Stimulated activated CD8-positive, alpha-beta memory T cell treated with anti-CD3 and anti-CD28 coated beads, Interleukin-15, amount 100 ng/mL, for 4 hours (primary cell): ENCODE measurements around the gene SYNPO.

Experiments
- DNase-seq, 2 donors: peaks; one replicate each; pipeline ENCODE4 v3.0.0-alpha.2; 2020; ENCODE audit warnings: low read depth in 2 of 2

The SYNPO gene

DNA sequence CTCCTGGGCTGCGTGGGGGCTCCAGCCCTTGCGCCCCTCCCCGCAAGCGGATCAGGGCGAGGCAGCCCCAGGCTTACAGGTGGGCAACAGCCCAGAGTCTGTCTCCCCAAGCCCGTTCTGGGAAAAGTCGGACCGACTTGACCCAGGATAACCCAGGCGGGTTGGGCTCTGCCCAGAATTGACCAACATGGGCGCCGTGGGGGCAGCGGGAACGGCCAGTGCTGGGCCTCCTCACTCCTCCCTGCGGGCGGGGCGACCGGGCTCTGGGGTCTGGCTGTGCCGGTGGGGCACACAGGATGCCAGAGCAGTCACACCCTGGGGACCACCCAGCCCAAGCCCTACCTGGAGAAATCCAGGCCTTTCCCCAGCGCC, 15.3 kb upstream of the SYNPO start:
- no peak for DNase-seq

- no peak for DNase-seq
Measured at GRCh38 chr5:150625831-150626746, 14.4 kb upstream of the SYNPO start.

DNA sequence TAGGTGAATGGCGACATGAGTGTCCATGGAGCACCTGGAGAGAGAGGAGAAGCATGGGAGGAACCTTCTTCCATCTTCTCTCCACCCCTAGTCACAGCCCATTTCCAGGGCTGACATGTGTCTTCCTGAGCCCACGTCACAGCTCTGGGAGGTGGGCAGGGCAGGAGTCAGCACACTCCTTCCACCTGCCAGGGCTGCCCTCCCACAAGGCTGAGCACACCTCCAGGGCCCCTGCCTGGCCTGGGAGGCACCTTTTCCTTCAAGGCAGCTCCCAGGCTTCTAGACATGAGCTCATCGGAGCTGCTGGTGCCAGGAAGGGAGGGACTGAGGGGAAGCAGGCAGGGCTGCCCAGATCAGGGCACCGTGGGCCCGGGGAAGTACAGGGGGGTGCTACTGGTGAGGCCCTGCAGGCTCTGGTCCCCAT, 13.6 kb upstream of the SYNPO start:
- no peak for DNase-seq

DNA sequence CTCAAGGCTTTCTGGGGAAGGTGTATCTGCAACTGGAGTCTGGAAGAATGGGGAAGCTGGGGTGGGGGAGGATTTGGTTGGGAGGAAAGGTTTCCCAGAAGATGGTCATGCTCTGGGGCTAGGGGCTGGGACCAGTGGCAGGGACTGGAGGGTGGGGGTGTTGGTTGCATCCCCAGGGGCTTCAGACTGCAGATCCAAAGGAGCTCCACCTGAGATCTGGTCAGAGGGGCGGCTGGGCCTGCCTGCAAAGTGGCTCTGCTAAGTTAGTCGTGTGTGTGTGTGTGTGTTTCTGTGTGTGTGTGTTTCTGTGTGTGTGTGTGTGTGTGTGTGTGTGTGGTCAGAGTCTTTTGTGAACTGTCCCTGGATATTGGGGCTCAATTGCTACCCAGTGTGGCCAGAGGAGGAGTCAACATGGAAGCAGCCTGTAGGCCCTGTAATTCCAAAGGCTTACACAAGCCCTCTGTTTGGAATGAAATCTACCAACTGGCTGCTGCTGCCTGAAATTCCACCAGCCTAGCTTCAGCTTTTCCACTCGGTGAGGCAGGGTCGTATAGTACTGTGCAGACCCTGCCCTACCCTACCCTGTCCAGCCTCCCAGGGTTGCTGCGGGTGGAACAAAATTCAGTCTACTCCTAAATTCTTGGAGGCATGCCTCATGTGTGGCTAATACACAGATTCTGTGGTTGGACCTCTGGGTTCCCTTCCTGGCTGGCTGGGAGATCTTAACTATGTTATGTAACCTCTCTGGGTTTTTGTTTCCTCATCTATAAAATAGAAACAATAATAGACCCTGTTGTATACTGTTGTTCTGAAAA, 12.5 kb upstream of the SYNPO start:
- no peak for DNase-seq

- DNase-seq: no peak
Measured at GRCh38 chr5:150628936-150629485, 11.4 kb upstream of the SYNPO start.

GRCh38 chr5:150630016-150630415, 10.4 kb upstream of the SYNPO start:
- no peak for DNase-seq

- DNase-seq: no peak
Measured at GRCh38 chr5:150630461-150631325, 9.8 kb upstream of the SYNPO start.

GRCh38 chr5:150631326-150631701, 9.1 kb upstream of the SYNPO start:
- no peak for DNase-seq

DNA sequence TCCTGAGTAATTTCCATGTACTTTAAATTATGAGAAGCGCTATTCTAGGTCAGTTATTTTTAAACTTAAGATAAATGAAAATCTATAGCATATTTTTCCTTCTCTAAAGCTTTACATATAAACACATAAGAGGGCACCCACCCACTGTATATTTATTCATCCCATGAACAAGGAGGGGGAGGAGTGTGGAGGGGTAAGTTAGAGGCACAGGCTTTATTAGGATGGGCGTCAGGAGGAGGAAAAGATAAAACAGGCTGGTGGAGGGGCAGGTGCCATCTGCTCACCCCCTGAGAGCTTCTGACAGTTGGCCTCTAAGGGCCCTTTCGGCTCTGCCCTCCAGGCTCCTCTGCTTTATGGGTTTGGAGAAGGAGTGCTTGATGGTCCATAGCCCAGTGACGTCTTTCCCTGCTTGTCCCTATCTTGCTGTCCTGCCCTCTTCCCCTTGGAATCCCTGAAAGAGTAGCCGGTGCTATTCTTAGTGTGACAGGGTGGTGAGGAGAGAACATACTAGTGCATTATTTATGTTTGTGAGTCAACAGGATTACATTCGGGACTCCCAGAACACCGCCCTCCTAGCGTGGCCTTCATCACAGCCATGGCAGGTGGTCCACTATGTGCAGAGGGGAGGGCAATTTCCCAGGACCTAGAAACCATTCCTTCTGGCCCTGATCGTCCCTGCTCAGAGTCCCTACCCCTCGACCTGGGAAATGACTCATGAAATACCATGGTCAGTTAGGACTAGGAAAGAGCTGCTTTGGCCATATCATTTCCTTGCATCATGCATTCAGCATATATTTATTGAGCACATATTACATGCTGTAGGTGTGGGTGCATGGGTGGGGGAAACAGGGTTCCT, 7.9 kb upstream of the SYNPO start:
- no peak for DNase-seq

GRCh38 chr5:150633429-150633828, 7.0 kb upstream of the SYNPO start:
- no peak for DNase-seq

- DNase-seq: no peak
Measured at GRCh38 chr5:150636391-150637244, 3.8 kb upstream of the SYNPO start.

DNA sequence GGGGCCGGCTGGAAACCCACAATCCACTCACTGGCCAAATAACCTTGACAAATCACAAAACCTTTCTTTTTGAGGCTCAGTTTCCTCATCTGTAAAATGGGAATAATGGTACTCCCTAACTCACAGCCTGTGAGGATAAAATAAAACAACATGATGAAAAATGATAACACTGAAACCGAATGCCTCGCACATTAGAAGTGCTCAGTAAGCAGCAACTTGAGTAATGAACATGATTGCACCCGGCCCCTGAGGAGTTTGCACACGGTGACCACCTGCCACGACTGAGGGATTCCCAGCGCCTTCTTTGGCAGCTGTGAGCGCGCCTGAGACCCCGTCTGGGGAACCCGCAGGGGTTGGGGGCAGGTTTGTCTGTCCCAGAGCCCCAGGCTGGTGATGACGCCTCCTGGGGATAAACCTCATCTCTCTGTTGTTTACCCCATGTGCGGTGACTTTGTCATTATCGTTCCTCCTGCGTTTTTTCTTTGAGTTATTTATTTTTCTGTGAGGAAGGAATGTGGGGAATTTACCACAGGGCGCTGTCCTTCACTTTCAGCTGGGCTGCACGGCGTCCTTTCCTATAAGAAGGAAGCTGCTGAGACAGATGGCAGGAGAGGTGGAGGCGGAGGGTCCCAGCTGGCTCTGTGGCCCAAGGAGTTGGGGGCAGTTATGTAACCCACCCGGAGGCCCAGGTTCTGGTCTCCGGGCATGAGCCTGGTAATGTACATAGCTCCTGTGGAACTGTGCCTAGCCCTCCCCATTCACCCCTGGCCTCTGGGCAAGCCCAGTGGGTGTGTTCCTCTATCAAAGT, 3.0 kb upstream of the SYNPO start:
- DNase-seq: no peak

DNA sequence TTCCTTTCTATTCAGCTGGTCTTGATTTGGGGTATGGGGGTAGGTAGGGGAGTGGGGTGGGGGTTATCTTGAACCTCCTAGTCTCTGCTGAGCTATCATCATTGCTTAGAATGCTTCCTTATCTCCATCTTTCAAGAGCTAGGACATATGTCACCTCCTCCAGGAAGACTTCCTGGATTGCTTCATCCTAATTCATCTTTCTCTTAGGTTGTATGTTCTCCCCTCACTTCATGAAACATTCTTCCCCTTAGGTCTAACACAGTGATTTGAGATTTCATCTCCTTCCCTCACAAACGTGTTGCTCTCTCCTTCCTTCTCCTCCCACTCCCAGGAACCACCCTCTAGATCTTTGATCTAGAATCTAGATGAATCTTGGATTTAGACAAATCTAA, 2.4 kb upstream of the SYNPO start:
- DNase-seq: no peak

GRCh38 chr5:150638488-150639376, 1.7 kb upstream of the SYNPO start:
- DNase-seq: no peak

DNA sequence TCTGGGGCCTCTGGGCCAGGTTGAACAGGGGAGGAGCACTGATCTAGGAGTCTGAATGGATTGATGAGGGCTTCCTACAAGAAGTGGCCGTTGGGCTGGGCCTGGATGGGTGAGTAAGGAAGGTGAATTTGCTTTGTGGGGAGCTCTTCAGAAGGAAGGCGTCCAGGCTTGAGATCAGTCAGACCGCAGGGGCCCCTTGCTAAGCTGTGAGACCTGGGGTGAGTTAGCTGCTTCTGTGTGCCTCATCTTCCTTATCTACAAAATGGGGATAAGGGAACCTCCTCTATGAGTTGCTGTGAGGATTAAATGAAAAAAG, 1.1 kb upstream of the SYNPO start:
- DNase-seq: no peak

- DNase-seq: no peak
Measured at GRCh38 chr5:150639751-150640150, 709 bp upstream of the SYNPO start.

DNA sequence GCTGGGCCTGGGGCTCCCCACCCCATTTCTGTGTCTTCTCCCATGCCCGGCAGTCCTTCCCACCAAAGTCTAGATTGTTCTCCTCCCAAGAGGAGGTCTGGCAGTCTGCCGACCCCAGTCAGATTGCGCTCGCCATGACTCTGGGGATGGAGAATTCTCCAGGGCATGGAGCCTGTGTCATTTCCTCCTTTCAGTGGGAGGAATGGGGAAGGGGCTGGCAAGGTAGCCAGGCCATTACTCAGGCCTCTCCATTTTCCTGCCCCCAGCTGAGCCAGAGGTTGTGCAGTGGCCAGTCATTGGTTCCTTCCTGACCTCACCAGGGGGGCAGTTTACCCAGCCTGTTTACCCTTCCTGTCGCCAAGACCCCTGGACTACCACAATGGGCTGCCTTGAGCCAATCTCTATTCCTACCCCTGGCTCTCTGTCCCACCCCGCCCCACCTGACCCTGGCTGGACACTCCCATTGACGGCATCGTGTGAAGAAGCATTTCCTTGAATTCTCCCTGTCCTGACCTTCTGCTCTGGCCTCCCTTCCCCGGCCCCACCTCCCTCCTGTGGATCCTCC, 628 bp downstream of the SYNPO start:
- DNase-seq: no peak
